ENCODE results near the gene FER. TPM values are rescaled to one million over a fixed set of nuclear protein-coding genes. Genes with fewer than 3 reads are reported as not detected.

FER gene
- total and polyA plus RNA-seq, 5 donors from 2014 or later, result 3.9 to 12.0 (median 5.9) TPM

GRCh38 chr5:109199289-109199688 lies 451.6 kb downstream of the FER start:
- Histone ChIP-seq H3K9me3 (ENCODE audit: control insufficient read depth in 2 of 2, low read length in 2 of 2) (peaks cover 0 to 1% of the 10 kb centered on the region in 2 experiments), H3K4me3 (ENCODE audit: low read depth, low read length) (no peak overlapping the region), H3K36me3 (ENCODE audit: control insufficient read depth, insufficient read depth, low read length) (no peaks in the 10 kb centered on the region), H3K4me1 (ENCODE audit: control insufficient read depth, insufficient read depth, low read length, poor library complexity, severe bottlenecking) (no peaks in the 10 kb centered on the region), H3K27ac (ENCODE audit: insufficient read depth, low read length, poor library complexity, severe bottlenecking) (no peak overlapping the region), H3K27me3 (ENCODE audit: control insufficient read depth, insufficient read depth, low read length) (peaks cover 3% of the 10 kb centered on the region)
- DNase-seq, result no peak
- peaks cover 0 to 6% (median 2%) of the 10 kb centered on the region in 4 donors for H3K4me1 Mint-ChIP-seq
- peaks cover 19% of the 10 kb centered on the region for H3K27me3 Mint-ChIP-seq
- ATAC-seq (ENCODE audit: low read depth in 2 of 2), result no peak
- H3K9me3 Mint-ChIP-seq, result peaks cover 0 to 13% (median 3%) of the 10 kb centered on the region in 7 donors
- H3K27ac Mint-ChIP-seq, result no peak overlapping the region
- H3K36me3 Mint-ChIP-seq, result no peaks in the 10 kb centered on the region
- H3K4me3 Mint-ChIP-seq, result no peak overlapping the region

DNA sequence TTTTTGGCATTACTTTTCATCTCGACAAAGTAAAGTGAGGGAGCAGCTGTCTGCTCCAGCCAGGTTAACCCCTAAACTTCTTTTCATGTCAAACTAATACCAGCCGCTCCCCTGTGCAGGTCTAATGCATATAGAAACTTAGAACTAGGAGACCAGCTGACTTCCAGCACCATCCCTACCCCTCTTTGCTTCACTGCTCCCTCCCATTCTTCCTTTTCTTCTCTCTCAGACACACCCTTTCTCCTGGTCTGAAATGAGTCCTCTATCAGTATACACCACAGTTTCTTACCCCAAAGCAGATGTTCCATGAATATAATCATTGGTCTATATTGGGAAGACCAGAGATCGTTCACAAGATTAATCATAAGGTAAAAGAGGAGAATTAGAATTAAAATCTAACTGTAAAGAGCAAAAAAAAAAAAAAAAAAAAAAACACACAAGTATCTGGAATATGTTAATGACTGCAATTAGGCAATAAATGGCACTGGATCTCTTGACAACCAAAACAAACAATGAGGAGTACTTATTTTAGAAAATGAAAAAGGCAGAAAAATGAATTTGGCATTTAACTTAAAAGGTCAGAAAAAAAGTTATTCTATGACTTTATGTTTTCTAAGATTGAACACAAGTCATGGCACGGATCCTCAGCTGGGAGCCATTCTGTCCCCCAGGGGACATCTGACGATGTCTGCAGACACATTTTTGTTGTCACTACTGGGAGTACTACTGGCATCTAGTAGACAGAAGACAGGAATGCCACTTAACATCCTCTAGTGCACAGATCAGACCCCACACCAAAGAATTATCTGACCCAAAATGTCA lies 452.3 kb downstream of the FER start:
- DNase-seq (no peak), ATAC-seq (ENCODE audit: low read depth in 2 of 2) (no peak)
- H3K4me1 Mint-ChIP-seq, result peaks cover 0 to 6% (median 2%) of the 10 kb centered on the region in 4 donors
- peaks cover 19% of the 10 kb centered on the region for H3K27me3 Mint-ChIP-seq
- Histone ChIP-seq H3K4me1 (ENCODE audit: control insufficient read depth, insufficient read depth, low read length, poor library complexity, severe bottlenecking) (no peaks in the 10 kb centered on the region), H3K36me3 (ENCODE audit: control insufficient read depth, insufficient read depth, low read length) (no peaks in the 10 kb centered on the region), H3K27me3 (ENCODE audit: control insufficient read depth, insufficient read depth, low read length) (peaks cover 3% of the 10 kb centered on the region), H3K4me3 (ENCODE audit: low read depth, low read length) (no peak overlapping the region), H3K9me3 (ENCODE audit: control insufficient read depth in 2 of 2, low read length in 2 of 2) (peaks cover 5 to 6% of the 10 kb centered on the region in 2 experiments), H3K27ac (ENCODE audit: insufficient read depth, low read length, poor library complexity, severe bottlenecking) (no peak overlapping the region)
- H3K36me3 Mint-ChIP-seq, result no peaks in the 10 kb centered on the region
- peaks cover 3 to 13% (median 6%) of the 10 kb centered on the region in 7 donors for H3K9me3 Mint-ChIP-seq
- no peak overlapping the region for H3K27ac Mint-ChIP-seq
- peak overlapping the region in 1 of 4 donors; percentile 84 for H3K4me3 Mint-ChIP-seq

DNA sequence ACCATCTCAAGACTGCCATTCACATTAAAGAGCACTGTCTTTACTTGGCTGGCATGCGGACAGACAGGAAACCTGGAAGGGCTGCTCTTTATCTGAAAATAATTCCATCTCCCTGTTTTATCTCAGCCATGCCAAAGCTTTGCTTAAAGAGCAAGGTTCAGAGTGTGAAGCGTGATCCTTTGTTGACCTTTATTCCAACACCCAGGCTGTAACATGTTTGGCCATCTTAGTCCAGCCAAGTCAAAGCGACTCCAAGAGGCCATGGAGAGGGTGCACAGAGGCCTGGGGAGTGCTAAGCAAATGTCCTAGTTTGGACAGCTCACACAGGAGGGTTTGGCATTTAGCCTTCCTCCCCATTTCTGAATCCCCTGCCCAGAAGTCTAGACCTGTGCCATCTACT lies 467.3 kb downstream of the FER start:
- no peaks in the 10 kb centered on the region for H3K27me3 Mint-ChIP-seq
- H3K27ac ChIP-seq (ENCODE audit: insufficient read depth, low read length, poor library complexity, severe bottlenecking), result no peak overlapping the region
- H3K4me1 ChIP-seq (ENCODE audit: control insufficient read depth, insufficient read depth, low read length, poor library complexity, severe bottlenecking), result no peaks in the 10 kb centered on the region
- peaks cover 2 to 24% (median 6%) of the 10 kb centered on the region in 7 donors for H3K9me3 Mint-ChIP-seq
- H3K27ac Mint-ChIP-seq, result no peak overlapping the region
- no peaks in the 10 kb centered on the region for H3K9me3 ChIP-seq (ENCODE audit: control insufficient read depth in 2 of 2, low read length in 2 of 2)
- H3K4me3 ChIP-seq (ENCODE audit: low read depth, low read length), result no peak overlapping the region
- H3K36me3 ChIP-seq (ENCODE audit: control insufficient read depth, insufficient read depth, low read length), result no peaks in the 10 kb centered on the region
- H3K4me1 Mint-ChIP-seq, result no peaks in the 10 kb centered on the region
- H3K4me3 Mint-ChIP-seq, result no peak overlapping the region
- DNase-seq (no peak), ATAC-seq (ENCODE audit: low read depth in 2 of 2) (no peak)
- peaks cover 4% of the 10 kb centered on the region for H3K36me3 Mint-ChIP-seq
- no peaks in the 10 kb centered on the region for H3K27me3 ChIP-seq (ENCODE audit: control insufficient read depth, insufficient read depth, low read length)

DNA sequence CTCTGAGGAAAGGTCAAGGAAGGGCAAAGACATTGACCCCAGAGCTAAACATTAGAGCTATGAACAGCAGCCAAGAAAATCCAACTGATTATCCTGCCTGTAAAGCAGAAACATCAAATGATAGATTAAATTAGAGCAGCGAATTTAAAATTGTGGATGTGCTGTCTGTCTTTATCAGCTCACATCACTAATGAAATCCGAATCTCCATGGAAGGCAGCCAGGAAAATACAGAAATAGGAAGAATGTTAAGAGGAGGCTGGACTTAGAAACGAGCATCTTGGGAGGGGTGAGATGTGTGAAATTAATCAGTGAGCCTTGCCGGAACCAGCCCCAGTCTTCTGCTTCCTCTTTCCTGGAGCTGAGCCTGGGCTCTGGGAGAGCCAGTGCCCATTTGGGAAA lies 471.1 kb downstream of the FER start:
- Histone ChIP-seq H3K27ac (ENCODE audit: insufficient read depth, low read length, poor library complexity, severe bottlenecking) (no peak overlapping the region), H3K9me3 (ENCODE audit: control insufficient read depth in 2 of 2, low read length in 2 of 2) (no peaks in the 10 kb centered on the region), H3K4me3 (ENCODE audit: low read depth, low read length) (no peak overlapping the region), H3K36me3 (ENCODE audit: control insufficient read depth, insufficient read depth, low read length) (no peaks in the 10 kb centered on the region), H3K4me1 (ENCODE audit: control insufficient read depth, insufficient read depth, low read length, poor library complexity, severe bottlenecking) (no peaks in the 10 kb centered on the region), H3K27me3 (ENCODE audit: control insufficient read depth, insufficient read depth, low read length) (no peaks in the 10 kb centered on the region)
- no peak for DNase-seq
- Mint-ChIP-seq H3K9me3 (peaks cover 0 to 4% (median 2%) of the 10 kb centered on the region in 7 donors), H3K4me3 (no peak overlapping the region), H3K27ac (no peak overlapping the region), H3K4me1 (no peaks in the 10 kb centered on the region), H3K27me3 (peaks cover 5% of the 10 kb centered on the region), H3K36me3 (peaks cover 4% of the 10 kb centered on the region)
- ATAC-seq (ENCODE audit: low read depth in 2 of 2), result no peak

DNA sequence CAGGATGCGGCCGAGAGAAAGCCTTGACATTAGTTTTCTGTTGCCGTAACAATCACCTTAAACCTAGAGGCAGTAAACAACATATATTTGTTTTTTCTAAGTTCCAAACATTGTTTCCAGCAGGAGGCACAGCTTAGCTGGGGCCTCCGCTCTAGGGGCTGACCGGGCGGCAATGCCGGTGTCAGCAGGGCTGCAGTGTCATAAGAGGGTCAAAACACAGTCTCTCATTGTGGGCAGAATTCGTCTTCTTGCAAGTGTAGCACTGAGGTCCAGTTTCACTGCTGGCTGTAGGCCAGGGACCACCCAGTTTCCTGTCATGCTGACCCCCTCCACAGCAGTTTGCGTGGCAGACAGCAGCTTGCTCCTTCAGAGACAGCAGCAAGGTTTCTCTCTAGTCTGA lies 475.8 kb downstream of the FER start:
- Mint-ChIP-seq H3K9me3 (no peaks in the 10 kb centered on the region), H3K4me1 (no peaks in the 10 kb centered on the region), H3K27me3 (peaks cover 5% of the 10 kb centered on the region), H3K4me3 (no peak overlapping the region), H3K27ac (no peak overlapping the region), H3K36me3 (no peaks in the 10 kb centered on the region)
- DNase-seq (no peak), ATAC-seq (ENCODE audit: low read depth in 2 of 2) (no peak)
- Histone ChIP-seq H3K27me3 (ENCODE audit: control insufficient read depth, insufficient read depth, low read length) (no peaks in the 10 kb centered on the region), H3K4me1 (ENCODE audit: control insufficient read depth, insufficient read depth, low read length, poor library complexity, severe bottlenecking) (no peaks in the 10 kb centered on the region), H3K4me3 (ENCODE audit: low read depth, low read length) (no peak overlapping the region), H3K36me3 (ENCODE audit: control insufficient read depth, insufficient read depth, low read length) (no peaks in the 10 kb centered on the region), H3K9me3 (ENCODE audit: control insufficient read depth in 2 of 2, low read length in 2 of 2) (no peaks in the 10 kb centered on the region), H3K27ac (ENCODE audit: insufficient read depth, low read length, poor library complexity, severe bottlenecking) (no peak overlapping the region)

DNA sequence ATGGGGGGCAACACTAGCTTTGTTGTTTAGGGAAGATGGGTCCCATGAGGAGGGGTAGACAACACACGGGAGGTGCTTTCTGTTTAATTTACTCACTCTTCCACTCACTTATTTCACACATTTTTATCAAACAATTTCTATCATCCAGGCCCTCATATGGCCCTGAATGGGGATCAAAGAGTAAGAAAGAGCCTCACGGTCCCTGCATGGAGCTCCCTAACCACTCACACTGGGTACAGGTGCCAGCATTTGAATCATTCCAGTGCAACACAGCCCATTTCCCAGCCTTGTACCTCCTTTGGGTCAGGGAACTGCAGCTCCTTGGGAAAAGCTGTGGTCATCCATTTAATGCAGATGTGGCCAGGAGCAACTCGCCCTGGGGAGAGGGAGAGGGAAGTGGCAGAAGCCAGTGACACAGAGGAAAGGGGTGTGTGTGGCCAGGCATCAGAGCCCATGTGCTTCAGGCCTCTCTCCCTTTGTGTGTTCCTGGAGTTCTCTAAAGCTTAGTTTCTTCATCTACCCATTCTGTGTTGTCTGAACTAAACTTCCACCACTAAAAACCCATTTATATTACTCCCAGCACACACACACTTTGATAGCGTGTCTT lies 476.7 kb downstream of the FER start:
- Histone ChIP-seq H3K9me3 (ENCODE audit: control insufficient read depth in 2 of 2, low read length in 2 of 2) (no peaks in the 10 kb centered on the region), H3K4me3 (ENCODE audit: low read depth, low read length) (no peak overlapping the region), H3K4me1 (ENCODE audit: control insufficient read depth, insufficient read depth, low read length, poor library complexity, severe bottlenecking) (no peaks in the 10 kb centered on the region), H3K36me3 (ENCODE audit: control insufficient read depth, insufficient read depth, low read length) (no peaks in the 10 kb centered on the region), H3K27ac (ENCODE audit: insufficient read depth, low read length, poor library complexity, severe bottlenecking) (no peak overlapping the region), H3K27me3 (ENCODE audit: control insufficient read depth, insufficient read depth, low read length) (no peaks in the 10 kb centered on the region)
- Mint-ChIP-seq H3K4me1 (no peaks in the 10 kb centered on the region), H3K9me3 (no peaks in the 10 kb centered on the region), H3K27ac (no peak overlapping the region), H3K36me3 (no peaks in the 10 kb centered on the region), H3K27me3 (peaks cover 5% of the 10 kb centered on the region), H3K4me3 (no peak overlapping the region)
- DNase-seq (no peak), ATAC-seq (ENCODE audit: low read depth in 2 of 2) (no peak)

- peak overlapping the region in 1 of 3 donors; percentile 1 for H3K27ac Mint-ChIP-seq
- DNase-seq (no peak), ATAC-seq (ENCODE audit: low read depth in 2 of 2) (no peak)
- no peak overlapping the region for H3K4me3 Mint-ChIP-seq
- H3K27me3 Mint-ChIP-seq, result peaks cover 5% of the 10 kb centered on the region
- H3K36me3 ChIP-seq (ENCODE audit: control insufficient read depth, insufficient read depth, low read length), result no peaks in the 10 kb centered on the region
- H3K36me3 Mint-ChIP-seq, result no peaks in the 10 kb centered on the region
- no peaks in the 10 kb centered on the region for H3K9me3 ChIP-seq (ENCODE audit: control insufficient read depth in 2 of 2, low read length in 2 of 2)
- H3K4me1 ChIP-seq (ENCODE audit: control insufficient read depth, insufficient read depth, low read length, poor library complexity, severe bottlenecking), result no peaks in the 10 kb centered on the region
- peaks cover 4% of the 10 kb centered on the region for H3K27me3 ChIP-seq (ENCODE audit: control insufficient read depth, insufficient read depth, low read length)
- no peak overlapping the region for H3K27ac ChIP-seq (ENCODE audit: insufficient read depth, low read length, poor library complexity, severe bottlenecking)
- no peak overlapping the region for H3K4me3 ChIP-seq (ENCODE audit: low read depth, low read length)
- no peaks in the 10 kb centered on the region for H3K4me1 Mint-ChIP-seq
- H3K9me3 Mint-ChIP-seq, result no peaks in the 10 kb centered on the region
These were observed 478.3 kb downstream of the FER start for GRCh38 chr5:109225716-109226625.
